ENCODE data around the gene FAM171A2.
"Not testable (repeated sequence)": the region's sequence is repeated elsewhere in the genome, so short reads cannot be mapped to it uniquely, and the experiment has no call there.

Gene FAM171A2

GRCh38 chr17:44383861-44384260 lies 20.2 kb upstream of the FAM171A2 start:
- FAIRE-seq = no peak

GRCh38 chr17:44383363-44383762 lies 19.7 kb upstream of the FAM171A2 start:
- no peak for FAIRE-seq

More at GRCh38 chr17:44383861-44384260, 20.2 kb upstream of the FAM171A2 start:
- DNase-seq (ENCODE audit: low spot score) = no peak

GRCh38 chr17:44382917-44383316 lies 19.3 kb upstream of the FAM171A2 start:
- FAIRE-seq = no peak
- DNase-seq (ENCODE audit: low spot score) = no peak

More at GRCh38 chr17:44383363-44383762, 19.7 kb upstream of the FAM171A2 start:
- no peak for DNase-seq (ENCODE audit: low spot score)

DNA sequence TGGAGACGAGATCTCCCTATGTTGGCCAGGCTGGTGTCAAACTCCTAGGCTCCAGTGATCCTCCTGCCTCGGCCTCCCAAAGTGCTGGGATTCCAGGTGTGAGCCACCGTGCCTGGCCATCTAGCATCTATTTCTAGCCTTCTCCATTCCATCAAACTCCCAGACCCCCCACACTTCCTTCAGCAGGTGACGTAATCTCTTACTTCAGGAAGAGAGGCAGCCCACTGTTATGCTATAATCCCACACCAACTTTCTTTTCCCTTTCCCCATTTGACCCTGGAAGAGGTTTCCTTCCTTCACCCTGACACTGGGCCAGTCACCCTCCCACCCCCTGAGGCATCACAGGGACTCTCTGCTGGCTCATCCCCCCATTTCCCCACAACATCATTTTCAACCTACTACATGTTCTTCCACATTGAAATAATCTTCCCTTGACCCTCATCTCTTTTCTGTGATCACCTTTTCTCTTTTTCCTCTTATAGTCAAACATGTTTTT lies 18.2 kb upstream of the FAM171A2 start:
- FAIRE-seq (no peak), DNase-seq (ENCODE audit: low spot score) (no peak)

DNA sequence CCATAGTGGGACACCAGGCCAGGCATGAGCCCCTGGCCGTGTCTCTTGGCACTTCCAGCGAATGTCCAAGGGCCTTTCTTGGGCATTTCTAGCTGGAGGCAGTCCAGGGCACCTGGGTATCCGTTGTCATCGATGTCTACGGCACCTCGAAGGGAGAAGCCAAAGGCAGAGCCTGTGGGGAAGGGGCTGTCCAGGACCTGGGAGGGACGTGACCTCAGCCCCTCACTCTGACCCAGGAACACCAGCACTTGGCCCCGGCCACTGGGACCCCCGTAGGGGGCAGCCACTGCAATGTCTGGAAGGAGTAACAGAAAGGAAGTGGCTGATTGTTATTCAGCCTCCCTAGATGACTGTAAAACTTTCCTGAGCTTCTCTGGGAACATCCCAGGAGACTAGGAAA lies 17.1 kb upstream of the FAM171A2 start:
- FAIRE-seq (no peak), DNase-seq (ENCODE audit: low spot score) (no peak)

GRCh38 chr17:44379887-44380286 lies 16.2 kb upstream of the FAM171A2 start:
- DNase-seq (ENCODE audit: low spot score) = no peak
- no peak for FAIRE-seq

- no peak for DNase-seq (ENCODE audit: low spot score)
- FAIRE-seq = no peak
These were observed 14.6 kb upstream of the FAM171A2 start for GRCh38 chr17:44378171-44378705.

DNA sequence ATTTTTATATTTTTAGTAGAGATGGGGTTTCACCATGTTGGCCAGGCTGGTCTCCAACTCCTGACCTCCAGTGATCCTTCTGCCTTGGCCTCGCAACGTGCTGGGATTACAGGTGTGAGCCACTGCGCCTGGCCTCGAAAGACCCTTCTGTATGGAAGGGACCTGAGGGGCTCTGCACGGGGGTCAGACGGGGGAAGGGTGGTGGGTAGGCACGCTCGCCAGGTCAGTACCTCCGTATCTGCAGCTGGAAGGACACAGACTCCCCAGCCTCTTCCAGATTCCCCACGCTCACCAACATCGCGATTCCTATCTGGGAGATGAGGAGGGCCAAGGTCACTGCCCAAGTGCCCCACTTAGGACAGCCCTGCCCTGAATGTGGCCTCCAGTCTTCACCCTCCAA lies 13.1 kb upstream of the FAM171A2 start:
- FAIRE-seq = no peak
- DNase-seq (ENCODE audit: low spot score) = no peak

DNA sequence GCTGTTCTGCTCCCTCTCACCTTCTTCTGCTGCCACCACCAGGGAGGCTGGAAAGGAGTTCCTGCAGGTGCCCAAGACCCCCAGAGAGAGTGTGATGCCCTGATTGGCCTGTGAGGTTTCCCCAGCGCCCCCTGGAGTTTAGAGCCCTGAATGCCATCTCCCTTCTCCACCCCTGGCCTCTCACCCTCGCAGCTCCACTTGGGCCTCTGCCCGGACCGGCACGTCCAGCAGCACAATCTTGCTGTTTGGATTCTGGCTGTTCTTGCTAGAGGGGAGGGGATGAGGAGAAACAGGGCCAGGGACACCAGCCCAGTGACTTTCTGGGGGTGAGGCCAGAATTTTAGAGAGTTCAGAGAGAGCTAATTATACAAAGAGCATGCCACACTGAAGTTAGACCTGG lies 12.5 kb upstream of the FAM171A2 start:
- DNase-seq (ENCODE audit: low spot score) = no peak

GRCh38 chr17:44375196-44376017 lies 11.8 kb upstream of the FAM171A2 start:
- FAIRE-seq = no peak
- DNase-seq (ENCODE audit: low spot score) = no peak

More for the DNA sequence above, 12.5 kb upstream of the FAM171A2 start:
- no peak for FAIRE-seq

DNA sequence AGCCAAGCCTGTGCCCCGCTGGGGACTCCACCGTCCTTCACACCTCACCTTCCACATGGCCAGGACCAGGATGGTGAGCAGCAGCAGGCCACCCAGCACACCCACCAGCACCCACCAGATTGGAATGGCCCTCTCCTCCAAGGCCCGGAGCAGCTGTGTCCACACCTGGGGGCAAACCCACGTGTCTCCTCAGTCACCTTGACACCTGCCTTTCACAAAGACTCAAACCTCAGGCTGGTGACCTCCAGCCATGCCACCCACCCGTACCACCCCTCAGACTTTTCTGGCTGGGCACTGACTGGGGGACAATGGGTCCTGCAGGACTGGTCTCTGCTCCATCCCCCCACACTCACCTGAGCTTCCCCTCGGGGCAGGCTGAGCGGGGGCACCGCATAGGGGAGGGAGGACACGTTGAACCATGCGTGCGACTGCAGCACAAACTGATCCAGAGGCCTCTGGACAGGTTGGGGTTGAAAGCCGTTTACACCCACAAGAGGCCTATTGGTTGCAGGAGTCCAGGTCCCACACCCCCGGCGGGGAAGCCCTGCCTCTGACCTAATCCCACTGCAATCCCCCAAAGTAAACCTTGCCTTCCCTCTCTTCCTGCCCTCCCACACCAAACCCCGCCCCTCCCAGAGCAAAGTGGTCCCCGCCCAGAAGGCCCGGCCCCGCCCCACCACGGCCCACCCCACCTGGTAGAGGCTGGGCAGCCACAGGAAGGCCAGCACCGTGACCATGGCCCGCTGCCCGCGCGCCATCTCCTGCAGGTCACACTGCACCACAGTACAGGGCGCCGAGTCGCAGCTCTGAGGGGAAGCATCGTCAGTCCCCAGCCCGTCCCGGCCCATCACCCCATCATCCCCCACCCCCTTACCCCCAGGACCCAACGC lies 10.9 kb upstream of the FAM171A2 start:
- DNase-seq (ENCODE audit: low spot score) (no peak), FAIRE-seq (no peak)

GRCh38 chr17:44372036-44372435 lies 8.4 kb upstream of the FAM171A2 start:
- FAIRE-seq (no peak), DNase-seq (ENCODE audit: low spot score) (no peak)

DNA sequence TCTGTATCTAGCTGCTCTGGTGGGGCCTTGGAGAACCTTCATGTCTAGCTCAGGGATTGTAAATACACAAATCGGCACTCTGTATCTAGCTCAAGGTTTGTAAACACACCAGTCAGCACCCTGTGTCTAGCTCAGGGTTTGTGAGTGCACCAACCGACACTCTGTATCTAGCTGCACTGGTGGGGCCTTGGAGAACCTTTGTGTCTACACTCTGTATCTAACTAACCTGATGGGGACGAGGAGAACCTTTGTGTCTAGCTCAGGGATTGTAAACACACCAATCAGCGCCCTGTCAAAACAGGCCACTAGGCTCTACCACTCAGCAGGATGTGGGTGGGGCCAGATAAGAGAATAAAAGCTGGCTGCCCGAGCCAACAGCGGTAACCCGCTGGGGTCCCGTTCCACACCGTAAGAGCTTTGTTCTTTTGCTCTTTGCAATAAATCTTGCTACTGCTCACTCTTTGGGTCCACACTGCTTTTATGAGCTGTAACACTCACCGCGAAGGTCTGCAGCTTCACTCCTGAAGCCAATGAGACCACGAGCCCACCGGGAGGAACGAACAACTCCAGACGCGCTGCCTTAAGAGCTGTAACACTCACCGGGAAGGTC lies 5.9 kb upstream of the FAM171A2 start:
- not testable (repeated sequence) for FAIRE-seq; DNase-seq (ENCODE audit: low spot score)

GRCh38 chr17:44368391-44369243 lies 5.0 kb upstream of the FAM171A2 start:
- FAIRE-seq; DNase-seq (ENCODE audit: low spot score): not testable (repeated sequence)

DNA sequence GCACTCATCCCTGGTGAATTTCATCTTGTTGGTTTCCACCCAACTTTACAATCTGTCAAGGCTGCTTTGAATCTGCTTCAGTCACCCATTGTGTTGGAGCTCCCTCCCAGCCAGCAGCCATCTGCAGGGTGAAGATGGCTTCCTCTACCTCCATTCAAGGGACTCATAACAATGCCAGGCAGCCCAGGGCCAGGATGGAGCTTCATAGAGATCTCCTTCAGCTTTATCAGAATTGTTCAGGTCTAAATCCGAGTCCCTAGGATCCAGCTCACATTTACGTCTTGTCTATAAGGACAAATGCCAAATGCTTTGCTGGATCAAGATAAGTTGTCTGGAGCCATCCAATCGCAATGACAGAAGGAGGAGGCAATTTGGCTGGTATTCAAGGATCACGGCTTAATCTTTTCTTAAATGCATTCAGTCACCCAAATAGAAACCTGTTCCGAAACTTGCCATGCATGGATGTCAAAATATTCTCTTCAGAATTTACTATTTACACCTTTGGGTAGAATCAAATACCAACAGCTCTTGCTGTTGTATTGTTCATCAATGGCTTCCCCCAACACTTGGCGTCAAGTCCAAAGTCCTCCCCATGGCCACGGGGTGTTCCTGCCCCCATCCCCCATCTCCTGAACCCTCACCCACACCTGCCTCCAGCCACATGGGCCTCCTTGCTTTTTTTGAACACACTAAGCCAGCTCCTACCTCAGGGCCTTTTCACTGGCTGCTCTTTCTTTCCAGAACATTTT lies 3.8 kb upstream of the FAM171A2 start:
- no peak for FAIRE-seq

DNA sequence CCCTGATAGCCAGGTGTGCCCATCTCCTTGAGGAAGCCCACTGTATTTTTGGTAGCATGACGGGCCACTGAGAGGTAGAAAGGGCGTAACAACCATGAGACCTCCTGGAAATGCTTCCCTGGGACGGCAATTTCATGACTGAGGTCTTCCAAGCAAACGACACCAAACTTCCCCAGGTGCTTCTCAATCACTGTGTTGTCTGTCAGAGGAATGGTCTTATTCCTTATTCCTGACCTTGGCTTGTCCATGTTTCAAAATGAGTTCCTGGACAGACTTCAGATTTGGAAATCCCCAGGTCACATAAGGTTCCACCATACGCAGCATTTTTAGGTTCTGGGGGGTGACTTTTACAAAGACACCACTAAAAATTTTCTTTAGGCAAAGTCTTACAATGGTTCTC lies 1.4 kb upstream of the FAM171A2 start:
- DNase-seq (ENCODE audit: low spot score); FAIRE-seq: not testable (repeated sequence)

More for the DNA sequence above, 3.8 kb upstream of the FAM171A2 start:
- DNase-seq (ENCODE audit: low spot score) = no peak

DNA sequence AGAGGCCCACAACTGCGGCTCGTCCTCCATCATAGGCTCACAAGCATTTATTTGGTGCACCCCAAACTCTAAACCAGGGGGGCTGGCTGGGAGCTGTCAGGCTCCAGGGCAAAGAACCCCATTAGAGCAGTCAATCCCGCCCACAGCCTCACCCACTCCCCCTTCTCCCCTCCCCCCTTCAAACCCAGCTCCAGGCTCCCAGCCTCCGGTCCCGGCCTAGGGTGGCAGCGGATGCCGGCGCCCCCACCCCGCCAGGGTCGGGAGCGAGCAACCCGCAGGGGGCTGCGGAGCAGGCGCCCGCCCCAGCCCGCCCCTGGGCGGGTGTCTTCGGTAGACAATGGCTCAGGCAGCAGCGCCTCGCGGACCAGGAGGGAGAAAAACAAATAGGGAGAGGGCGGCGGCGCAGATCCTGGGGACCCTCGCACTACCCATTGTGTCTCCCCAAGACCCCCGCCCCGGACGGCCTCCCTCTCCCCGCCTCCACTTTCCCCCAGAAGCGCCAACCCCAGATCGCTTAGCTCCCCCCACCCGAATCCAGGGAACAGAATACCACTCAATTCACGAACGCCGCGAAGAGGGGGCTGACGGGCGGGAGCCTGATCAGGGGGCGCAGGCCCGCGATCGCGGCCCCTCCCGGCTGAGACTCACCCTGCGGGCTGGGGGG lies 572 bp downstream of the FAM171A2 start:
- peak; percentile 52 for DNase-seq (ENCODE audit: low spot score)
- no peak for FAIRE-seq

- no peak for DNase-seq (ENCODE audit: low spot score)
- FAIRE-seq = no peak
These were observed 1.1 kb downstream of the FAM171A2 start for GRCh38 chr17:44362459-44362948.

All from urothelium cell line (cell line).